KOPT-K1 (cell line): ENCODE data around the gene ALDH3B2.
"Not testable (repeated sequence)": the region's sequence is repeated elsewhere in the genome, so short reads cannot be mapped to it uniquely, and the experiment has no call there.

Experiments used
- H3K27ac ChIP-seq: fragments of 200-600 bp; sonication (generic); 2 replicates; pipeline ENCODE4 v1.5.1; 2016; ENCODE audit warnings: antibody characterized with exemption, mild to moderate bottlenecking, low read depth, low read length; ENCODE audit not compliant: poor library complexity, severe bottlenecking
- H3K36me3 ChIP-seq: fragments of 200-600 bp; sonication (generic); 2 replicates; pipeline ENCODE4 v1.5.1; 2017; ENCODE audit warnings: antibody characterized with exemption, mild to moderate bottlenecking, low read length, moderate library complexity; ENCODE audit not compliant: insufficient read depth
- H3K9me3 ChIP-seq: fragments of 200-600 bp; sonication (generic); 2 replicates; pipeline ENCODE4 v1.5.1; 2017; ENCODE audit warnings: antibody characterized with exemption, low read length, mild to moderate bottlenecking; ENCODE audit not compliant: insufficient read depth, poor library complexity, severe bottlenecking

The ALDH3B2 gene

GRCh38 chr11:67697846-67698245 is 23.4 kb upstream of the ALDH3B2 start:
- no peaks in the 10 kb centered on the region for H3K9me3 ChIP-seq
- H3K27ac ChIP-seq: no peak overlapping the region

GRCh38 chr11:67696998-67697397 is 22.6 kb upstream of the ALDH3B2 start:
- no peaks in the 10 kb centered on the region for H3K36me3 ChIP-seq
- H3K9me3 ChIP-seq: no peaks in the 10 kb centered on the region
- H3K27ac ChIP-seq: no peak overlapping the region

More at GRCh38 chr11:67697846-67698245, 23.4 kb upstream of the ALDH3B2 start:
- H3K36me3 ChIP-seq: no peaks in the 10 kb centered on the region

- Histone ChIP-seq H3K9me3 (no peaks in the 10 kb centered on the region), H3K27ac (no peak overlapping the region), H3K36me3 (no peaks in the 10 kb centered on the region)
Observed at GRCh38 chr11:67695606-67696005, 21.2 kb upstream of the ALDH3B2 start.

GRCh38 chr11:67694875-67695555 is 20.6 kb upstream of the ALDH3B2 start:
- H3K36me3 ChIP-seq: no peaks in the 10 kb centered on the region
- H3K9me3 ChIP-seq: no peaks in the 10 kb centered on the region
- no peak overlapping the region for H3K27ac ChIP-seq

GRCh38 chr11:67691149-67691548 is 16.7 kb upstream of the ALDH3B2 start:
- Histone ChIP-seq H3K9me3 (no peaks in the 10 kb centered on the region), H3K27ac (no peak overlapping the region), H3K36me3 (no peaks in the 10 kb centered on the region)

GRCh38 chr11:67689178-67689577 is 14.8 kb upstream of the ALDH3B2 start:
- no peak overlapping the region for H3K27ac ChIP-seq
- no peaks in the 10 kb centered on the region for H3K9me3 ChIP-seq
- no peaks in the 10 kb centered on the region for H3K36me3 ChIP-seq

- Histone ChIP-seq H3K27ac (no peak overlapping the region), H3K9me3 (no peaks in the 10 kb centered on the region), H3K36me3 (no peaks in the 10 kb centered on the region)
Observed at GRCh38 chr11:67687986-67688385, 13.6 kb upstream of the ALDH3B2 start.

- not testable (repeated sequence) for H3K36me3 ChIP-seq, H3K9me3 ChIP-seq
- H3K27ac ChIP-seq: peak overlapping the region; percentile 64
Observed at GRCh38 chr11:67685641-67686332, 11.4 kb upstream of the ALDH3B2 start.

- H3K27ac ChIP-seq: peak overlapping the region; percentile 35
- H3K9me3 ChIP-seq: peaks cover 12% of the 10 kb centered on the region
- H3K36me3 ChIP-seq: not testable (repeated sequence)
Observed at GRCh38 chr11:67682126-67683034, 8.0 kb upstream of the ALDH3B2 start.

- H3K9me3 ChIP-seq: peaks cover 21% of the 10 kb centered on the region
- peak overlapping the region; percentile 13 for H3K27ac ChIP-seq
- no peaks in the 10 kb centered on the region for H3K36me3 ChIP-seq
Observed at GRCh38 chr11:67680696-67681470, 6.5 kb upstream of the ALDH3B2 start.

GRCh38 chr11:67675058-67675747 is 780 bp upstream of the ALDH3B2 start:
- peaks cover 16% of the 10 kb centered on the region for H3K9me3 ChIP-seq
- H3K36me3 ChIP-seq: no peaks in the 10 kb centered on the region
- H3K27ac ChIP-seq: no peak overlapping the region

- Histone ChIP-seq H3K27ac (no peak overlapping the region), H3K36me3 (no peaks in the 10 kb centered on the region), H3K9me3 (peaks cover 16% of the 10 kb centered on the region)
Observed at GRCh38 chr11:67673902-67674301, 521 bp downstream of the ALDH3B2 start.

- peaks cover 16% of the 10 kb centered on the region for H3K9me3 ChIP-seq
- H3K27ac ChIP-seq: no peak overlapping the region
- H3K36me3 ChIP-seq: no peaks in the 10 kb centered on the region
Observed at GRCh38 chr11:67673358-67673757, 1.1 kb downstream of the ALDH3B2 start.

GRCh38 chr11:67671211-67671520 is 3.3 kb downstream of the ALDH3B2 start:
- H3K27ac ChIP-seq: no peak overlapping the region
- no peaks in the 10 kb centered on the region for H3K36me3 ChIP-seq
- H3K9me3 ChIP-seq: peaks cover 10% of the 10 kb centered on the region
